HCT116 (cell line): ENCODE measurements around the gene KRT73. TPM values are rescaled to one million over a fixed set of nuclear protein-coding genes. Genes with fewer than 3 reads are reported as not detected.

Source experiments
- ATAC-seq: fragments of 200-7000 bp; cut with Tn5 transposase; 2 replicates; pipeline ENCODE4 v1.9.1; 2020; ENCODE audit warnings: mild to moderate bottlenecking, moderate library complexity
- BruUV-seq: library from RNA; stranded (reverse); fragments of 400-500 nt; replicated peaks from 2 replicates; lab custom pipeline; 2021; lab: Mats Ljungman, UMichigan
- CTCF ChIA-PET: fragments of 300-600 bp; sonication (Branson Sonifier 250); formaldehyde crosslinking; loops from one replicate; lab custom pipeline; 2021; ENCODE audit warnings: antibody characterized with exemption; lab: Charles Lee
- POLR2A ChIA-PET: fragments of 300-600, 350-600 bp; sonication (Branson Sonifier 250); formaldehyde crosslinking; loops from one replicate; lab custom pipeline; 2021; ENCODE audit warnings: antibody characterized with exemption; lab: Charles Lee
- RAD21 ChIA-PET, 2 experiments: fragments of 300-600 bp; sonication (Branson Sonifier 250); formaldehyde crosslinking; loops; one replicate each; lab custom pipeline; 2023; ENCODE audit warnings: low total read pairs in 2 of 2; ENCODE audit not compliant: uncharacterized antibody in 2 of 2, unreplicated experiment in 2 of 2, low non-redundant PET in 1 of 2; lab: Charles Lee
- DNase-seq: peaks from one replicate; pipeline ENCODE4 v3.0.0-alpha.2; 2010; ENCODE audit warnings: low read depth, low spot score
- H2AFZ ChIP-seq: fragments of 200-600 bp; shearing (Covaris generic), sonication (generic); 2 replicates; pipeline ENCODE4 v1.6.1; 2017; ENCODE audit warnings: low read depth, mixed run types, mixed read lengths, antibody characterized with exemption, low read length; ENCODE audit not compliant: poor library complexity, severe bottlenecking
- H3K27ac ChIP-seq: 2 replicates; pipeline ENCODE4 v1.5.1; 2012; ENCODE audit warnings: low read depth, low read length
- H3K27me3 ChIP-seq: fragments of 200-600 bp; sonication (generic); 2 replicates; pipeline ENCODE4 v1.6.1; 2016; ENCODE audit warnings: mixed run types, low read length, mixed read lengths; ENCODE audit not compliant: insufficient read depth
- H3K36me3 ChIP-seq, 2 experiments: fragments of 200-500 bp in 1 of 2; fragments of 200-600 bp in 1 of 2; sonication (Bioruptor generic) in 1 of 2; sonication (generic) in 1 of 2; 2 replicates each; pipeline versions ENCODE4 v1.5.1 to v1.6.1; 2014 to 2016; ENCODE audit warnings: low read length in 2 of 2, inconsistent platforms in 1 of 2, mixed read lengths in 1 of 2, mixed run types in 1 of 2; ENCODE audit not compliant: insufficient read depth in 2 of 2, control insufficient read depth in 1 of 2
- H3K4me1 ChIP-seq, 2 experiments: fragments of 200-600 bp in 1 of 2; sonication (generic) in 1 of 2; 2 replicates each; pipeline versions ENCODE4 v1.5.1 to v1.6.1; 2012 to 2017; ENCODE audit warnings: low read length in 2 of 2, inconsistent platforms in 1 of 2, mild to moderate bottlenecking in 1 of 2, mixed read lengths in 1 of 2, mixed run types in 1 of 2, moderate library complexity in 1 of 2; ENCODE audit not compliant: insufficient read depth in 2 of 2, control insufficient read depth in 1 of 2
- H3K4me2 ChIP-seq: fragments of 200-600 bp; sonication (generic); 2 replicates; pipeline ENCODE4 v1.6.1; 2017; ENCODE audit warnings: mixed run types, low read length, mixed read lengths
- H3K4me3 ChIP-seq, 2 experiments: fragments of 200-600 bp in 1 of 2; sonication (generic) in 1 of 2; replicated peaks in 1 of 2; 2 replicates each; pipeline ENCODE4 v1.5.1; 2011 to 2016; ENCODE audit warnings: low read length in 2 of 2, control low read depth in 1 of 2, low read depth in 1 of 2, mild to moderate bottlenecking in 1 of 2, mixed read lengths in 1 of 2, mixed run types in 1 of 2
- H3K79me2 ChIP-seq: fragments of 200-600 bp; sonication (generic); 2 replicates; pipeline ENCODE4 v1.6.1; 2017; ENCODE audit warnings: mild to moderate bottlenecking, mixed run types, low read length, moderate library complexity, mixed read lengths; ENCODE audit not compliant: insufficient read depth
- H3K9ac ChIP-seq: fragments of 200-600 bp; sonication (generic); 2 replicates; pipeline ENCODE4 v1.6.1; 2016; ENCODE audit warnings: low read length, mixed read lengths
- H3K9me2 ChIP-seq: fragments of 200-600 bp; sonication (generic), shearing (Covaris generic); 2 replicates; pipeline ENCODE4 v1.6.1; 2017; ENCODE audit warnings: mixed run types, mild to moderate bottlenecking, moderate library complexity; ENCODE audit not compliant: insufficient read depth
- H3K9me3 ChIP-seq, 2 experiments: fragments of 200-500 bp in 1 of 2; fragments of 200-600 bp in 1 of 2; sonication (Bioruptor generic) in 1 of 2; sonication (generic) in 1 of 2; 2 replicates each; pipeline ENCODE4 v1.6.1; 2014 to 2017; ENCODE audit warnings: low read length in 2 of 2, mixed read lengths in 2 of 2, inconsistent platforms in 1 of 2, low read depth in 1 of 2, mild to moderate bottlenecking in 1 of 2, mixed run types in 1 of 2, moderate library complexity in 1 of 2; ENCODE audit not compliant: control insufficient read depth in 1 of 2, insufficient read depth in 1 of 2
- H4K20me1 ChIP-seq: fragments of 200-600 bp; sonication (generic), shearing (Covaris generic); 2 replicates; pipeline ENCODE4 v1.6.1; 2017; ENCODE audit warnings: mixed run types, mild to moderate bottlenecking, moderate library complexity; ENCODE audit not compliant: insufficient read depth
- ATF3 ChIP-seq: IDR thresholded peaks from 2 replicates; pipeline ENCODE4 v1.6.1; 2012
- CBX3 ChIP-seq: IDR thresholded peaks from 2 replicates; pipeline ENCODE4 v1.6.1; 2012; ENCODE audit warnings: low read depth
- CEBPB ChIP-seq: IDR thresholded peaks from 2 replicates; pipeline ENCODE4 v1.6.1; 2012; ENCODE audit warnings: low read depth
- CTCF ChIP-seq, 3 experiments: fragments of 200-600 bp in 1 of 3; sonication (generic) in 1 of 3; IDR thresholded peaks in 2 of 3; conservative IDR thresholded peaks in 1 of 3; 2 replicates each; pipeline ENCODE4 v1.5.1; 2012 to 2017; ENCODE audit warnings: low read depth in 2 of 3, low read length in 2 of 3, antibody characterized with exemption in 1 of 3, borderline replicate concordance in 1 of 3, control low read depth in 1 of 3, mild to moderate bottlenecking in 1 of 3, mixed read lengths in 1 of 3, mixed run types in 1 of 3, moderate library complexity in 1 of 3; ENCODE audit not compliant: insufficient read depth in 1 of 3
- EGR1 ChIP-seq: IDR thresholded peaks from 2 replicates; pipeline ENCODE4 v1.6.1; 2012; ENCODE audit warnings: low read depth
- EZH2 ChIP-seq: fragments of 200-600 bp; sonication (generic); IDR thresholded peaks from 2 replicates; pipeline ENCODE4 v1.6.1; 2017; ENCODE audit warnings: antibody characterized with exemption, mixed run types
- JUND ChIP-seq: IDR thresholded peaks from 2 replicates; pipeline ENCODE4 v1.6.1; 2012
- MAX ChIP-seq: IDR thresholded peaks from 2 replicates; pipeline ENCODE4 v1.6.1; 2012
- POLR2AphosphoS5 ChIP-seq: IDR thresholded peaks from 2 replicates; pipeline ENCODE4 v1.6.1; 2011; ENCODE audit warnings: mild to moderate bottlenecking, low read depth, low read length, moderate library complexity
- SIN3A ChIP-seq: IDR thresholded peaks from 2 replicates; pipeline ENCODE4 v1.6.1; 2012; ENCODE audit warnings: low read depth
- SP1 ChIP-seq: IDR thresholded peaks from 2 replicates; pipeline ENCODE4 v1.6.1; 2012; ENCODE audit warnings: low read depth
- YY1 ChIP-seq: IDR thresholded peaks from 2 replicates; pipeline ENCODE4 v1.6.1; 2011; ENCODE audit warnings: low read length, low read depth, moderate library complexity, mild to moderate bottlenecking; ENCODE audit not compliant: insufficient replicate concordance; ENCODE audit errors: extremely low read depth
- ZNF274 ChIP-seq: fragments of 200-500 bp; sonication (Bioruptor generic); IDR thresholded peaks from 2 replicates; pipeline ENCODE4 v1.6.1; 2014; ENCODE audit warnings: mild to moderate bottlenecking, low read depth, low read length, inconsistent platforms
- intact Hi-C: fragments of 100-400 bp; cut with micrococcal nuclease; formaldehyde crosslinking; loops from 2 replicates; pipeline ENCODE4 v1.10.0; 2022
- total RNA-seq: library from RNA; stranded (reverse); gene quantifications from one replicate; pipeline ENCODE4 v1.2.1, GENCODE V29; 2021; ENCODE audit not compliant: unreplicated experiment

KRT73 gene
- total RNA-seq, 1 experiment from 2014 or later = not detected

GRCh38 chr12:52659951-52660350, 41.6 kb upstream of the KRT73 start:
- DNase-seq (no peak), ATAC-seq (no peak)
- Histone ChIP-seq H3K27me3 (no peaks in the 10 kb centered on the region), H3K9me2 (no peaks in the 10 kb centered on the region), H4K20me1 (no peaks in the 10 kb centered on the region), H3K27ac (no peak overlapping the region), H2AFZ (no peak overlapping the region), H3K36me3 (no peaks in the 10 kb centered on the region), H3K79me2 (no peaks in the 10 kb centered on the region), H3K4me1 (peaks cover 12 to 18% of the 10 kb centered on the region in 2 experiments), H3K9me3 (no peaks in the 10 kb centered on the region), H3K9ac (no peak overlapping the region), H3K4me2 (no peak overlapping the region), H3K4me3 (no peak overlapping the region)
- POLR2A ChIA-PET = no interaction called here
- BruUV-seq = no TSS peak
- no peak for TF ChIP-seq POLR2AphosphoS5
- TF ChIP-seq ZNF274 = no peak
- TF ChIP-seq EGR1 = no peak
- no peak for TF ChIP-seq CTCF (IDR thresholded peaks at IDR 0.05 in 2 of 3, conservative IDR thresholded peaks at IDR 0.05 in 1 of 3; ENCODE audit: borderline replicate concordance in 1 of 3, insufficient read depth in 1 of 3, low read depth in 2 of 3, low read length in 2 of 3)
- TF ChIP-seq CEBPB = no peak
- no peak for TF ChIP-seq SP1
- TF ChIP-seq MAX = no peak
- TF ChIP-seq ATF3 = no peak
- CTCF ChIA-PET = no interaction called here
- RAD21 ChIA-PET = no interaction called here
- intact Hi-C loops = no loop called here

GRCh38 chr12:52659395-52659794, 41.0 kb upstream of the KRT73 start:
- no peak overlapping the region for H3K4me2 ChIP-seq
- H3K9me2 ChIP-seq = no peaks in the 10 kb centered on the region
- no peaks in the 10 kb centered on the region for H3K36me3 ChIP-seq
- no peaks in the 10 kb centered on the region for H3K9me3 ChIP-seq
- DNase-seq (no peak), ATAC-seq (no peak)
- peaks cover 15 to 21% of the 10 kb centered on the region in 2 experiments for H3K4me1 ChIP-seq
- ChIA-PET RAD21 (no interaction called here), POLR2A (no interaction called here), CTCF (no interaction called here)
- no peak overlapping the region for H2AFZ ChIP-seq
- H3K27ac ChIP-seq = no peak overlapping the region
- 0 out of 2 replicates have a peak, but pooled peaks cover under 1% of the 10 kb centered on the region for H3K27me3 ChIP-seq
- H3K79me2 ChIP-seq = no peaks in the 10 kb centered on the region
- H3K4me3 ChIP-seq = no peak overlapping the region
- no TSS peak for BruUV-seq
- intact Hi-C loops = no loop called here
- no peak overlapping the region for H3K9ac ChIP-seq
- H4K20me1 ChIP-seq = no peaks in the 10 kb centered on the region
- TF ChIP-seq YY1 (no peak), CTCF (IDR thresholded peaks at IDR 0.05 in 2 of 3, conservative IDR thresholded peaks at IDR 0.05 in 1 of 3; ENCODE audit: borderline replicate concordance in 1 of 3, insufficient read depth in 1 of 3, low read depth in 2 of 3, low read length in 2 of 3) (no peak), SIN3A (no peak), JUND (no peak), EZH2 (no peak), CBX3 (no peak), POLR2AphosphoS5 (no peak), SP1 (no peak)
